CD14-positive monocyte (primary cell): Measurements from ENCODE around the gene MPRIP. TPM values are rescaled to one million over a fixed set of nuclear protein-coding genes. Genes with fewer than 3 reads are reported as not detected.

Experiments used
- DNase-seq, 3 donors: peaks; one replicate each; pipeline ENCODE4 v3.0.0-alpha.2; 2011 to 2022
- H2AFZ ChIP-seq: 2 replicates; pipeline ENCODE4 v1.6.0; 2012; ENCODE audit warnings: mild to moderate bottlenecking, low read depth, low read length, inconsistent platforms; ENCODE audit not compliant: insufficient read depth, poor library complexity, severe bottlenecking
- H3K27ac ChIP-seq, 2 donors: 1 replicate in 1 of 2; 2 replicates in 1 of 2; pipeline ENCODE4 v1.5.1; 2012 to 2013; ENCODE audit warnings: low read length in 2 of 2, control low read depth in 1 of 2, inconsistent platforms in 1 of 2, low read depth in 1 of 2, mild to moderate bottlenecking in 1 of 2
- H3K27me3 ChIP-seq, 2 donors: one replicate each; pipeline versions ENCODE4 v1.6.0 to v1.6.1; 2011 to 2013; ENCODE audit warnings: low read length in 2 of 2; ENCODE audit not compliant: control insufficient read depth in 2 of 2, insufficient read depth in 2 of 2
- H3K36me3 ChIP-seq, 2 donors: replicated peaks in 1 of 2; 1 replicate in 1 of 2; 2 replicates in 1 of 2; pipeline versions ENCODE4 v1.5.1 to v1.6.1; 2012 to 2013; ENCODE audit warnings: low read length in 2 of 2, control low read depth in 1 of 2, inconsistent platforms in 1 of 2, mild to moderate bottlenecking in 1 of 2; ENCODE audit not compliant: insufficient read depth in 2 of 2, control insufficient read depth in 1 of 2
- H3K4me1 ChIP-seq, 2 donors: 1 replicate in 1 of 2; 2 replicates in 1 of 2; pipeline versions ENCODE4 v1.5.1 to v1.6.1; 2012 to 2013; ENCODE audit warnings: low read length in 2 of 2, control low read depth in 1 of 2, inconsistent platforms in 1 of 2, mild to moderate bottlenecking in 1 of 2, moderate library complexity in 1 of 2; ENCODE audit not compliant: insufficient read depth in 2 of 2, control insufficient read depth in 1 of 2
- H3K4me2 ChIP-seq: replicated peaks from 2 replicates; pipeline ENCODE3; 2012; ENCODE audit warnings: low read length, moderate library complexity, mild to moderate bottlenecking; ENCODE audit not compliant: poor library complexity, severe bottlenecking; ENCODE audit errors: extremely low read depth
- H3K4me3 ChIP-seq, 3 experiments: fragments of 200-600 bp in 1 of 3; sonication (generic) in 1 of 3; replicated peaks in 1 of 3; 1 replicate in 2 of 3; 2 replicates in 1 of 3; pipeline ENCODE4 v1.5.1; 2011 to 2013; ENCODE audit warnings: low read length in 3 of 3, mild to moderate bottlenecking in 3 of 3, control low read depth in 2 of 3, low read depth in 2 of 3, inconsistent platforms in 1 of 3, moderate library complexity in 1 of 3
- H3K79me2 ChIP-seq: 2 replicates; pipeline ENCODE4 v1.6.0; 2012; ENCODE audit warnings: mild to moderate bottlenecking, control low read depth, inconsistent platforms, low read length, moderate library complexity; ENCODE audit not compliant: insufficient read depth
- H3K9ac ChIP-seq: 2 replicates; pipeline ENCODE4 v1.6.0; 2017; ENCODE audit warnings: low read length, mild to moderate bottlenecking; ENCODE audit not compliant: insufficient read depth, poor library complexity, severe bottlenecking
- H3K9me3 ChIP-seq, 2 donors: replicated peaks in 1 of 2; 1 replicate in 1 of 2; 2 replicates in 1 of 2; pipeline versions ENCODE4 v1.5.1 to v1.6.1; 2012 to 2013; ENCODE audit warnings: low read length in 2 of 2, control low read depth in 1 of 2; ENCODE audit not compliant: control insufficient read depth in 1 of 2, insufficient read depth in 1 of 2
- H4K20me1 ChIP-seq: 2 replicates; pipeline ENCODE4 v1.6.0; 2012; ENCODE audit warnings: mild to moderate bottlenecking, low read length, control low read depth, moderate library complexity; ENCODE audit not compliant: insufficient read depth
- H3K27ac Mint-ChIP-seq, 7 donors: one replicate each; pipeline ENCODE4 v1.8.0; 2020; ENCODE audit warnings: mild to moderate bottlenecking in 7 of 7, mixed read lengths in 7 of 7, moderate library complexity in 6 of 7, inconsistent platforms in 2 of 7
- H3K27me3 Mint-ChIP-seq, 3 donors: one replicate each; pipeline ENCODE4 v1.8.0; 2021 to 2022; ENCODE audit warnings: low read depth in 3 of 3, mild to moderate bottlenecking in 3 of 3, mixed read lengths in 3 of 3, moderate library complexity in 3 of 3, inconsistent platforms in 1 of 3
- H3K36me3 Mint-ChIP-seq, 2 donors: one replicate each; pipeline ENCODE4 v1.8.0; 2020; ENCODE audit warnings: mixed read lengths in 2 of 2, inconsistent platforms in 1 of 2, mild to moderate bottlenecking in 1 of 2
- H3K4me1 Mint-ChIP-seq: one replicate; pipeline ENCODE4 v1.8.0; 2020; ENCODE audit warnings: mild to moderate bottlenecking, mixed read lengths
- H3K4me3 Mint-ChIP-seq, 2 donors: one replicate each; pipeline ENCODE4 v1.8.0; 2020; ENCODE audit warnings: mild to moderate bottlenecking in 2 of 2, mixed read lengths in 2 of 2, moderate library complexity in 1 of 2
- H3K9me3 Mint-ChIP-seq, 7 donors: one replicate each; pipeline ENCODE4 v1.8.0; 2020 to 2022; ENCODE audit warnings: mixed read lengths in 7 of 7, mild to moderate bottlenecking in 6 of 7, moderate library complexity in 6 of 7, inconsistent platforms in 2 of 7
- CTCF ChIP-seq: fragments of 200-600 bp; IDR thresholded peaks from one replicate; pipeline ENCODE4 v1.8.0; 2022; ENCODE audit warnings: antibody characterized with exemption, mild to moderate bottlenecking
- WGBS: methylation state at CpG from one replicate; pipeline ENCODE4 v1.1.5; 2013; ENCODE audit warnings: missing lambda C conversion rate; ENCODE audit not compliant: insufficient coverage; 5-methylcytosine and 5-hydroxymethylcytosine counted together
- intact Hi-C, 2 donors: fragments of 100-400 bp; cut with micrococcal nuclease; formaldehyde crosslinking; loops; one replicate each; pipeline versions ENCODE4 v1.15.0 to v1.15.1; 2023
- polyA plus RNA-seq, 3 donors: library from polyadenylated mRNA; depleted of rRNA in 1 of 3; unstranded in 2 of 3; stranded (reverse) in 1 of 3; fragments of 300-500 nt in 2 of 3; fragments of >200 nt in 1 of 3; fragmentation: Illumina TruSeq in 2 of 3; gene quantifications; 1 replicate in 2 of 3; 2 replicates in 1 of 3; pipeline ENCODE4 v1.2.3, GENCODE V29; 2012 to 2021

The MPRIP gene
- polyA plus RNA-seq, 3 donors = 2.0 to 48.7 (median 2.5) TPM

GRCh38 chr17:17221329-17221728, 179.1 kb downstream of the MPRIP start:
- no peaks in the 10 kb centered on the region for H3K4me1 Mint-ChIP-seq
- 97% methylated on average over 21 of the region's 22 CpGs for WGBS
- H2AFZ ChIP-seq = no peak overlapping the region
- no peaks in the 10 kb centered on the region for H3K9me3 ChIP-seq
- no peaks in the 10 kb centered on the region for H3K27me3 Mint-ChIP-seq
- no peaks in the 10 kb centered on the region for H3K4me1 ChIP-seq
- TF ChIP-seq CTCF = no peak
- no peak overlapping the region for H3K4me2 ChIP-seq
- H3K27ac ChIP-seq = no peak overlapping the region
- H3K27ac Mint-ChIP-seq = peak overlapping the region in 2 of 7 donors; percentile 0 to 30
- DNase-seq = no peak
- H4K20me1 ChIP-seq = peaks cover 59% of the 10 kb centered on the region
- H3K9ac ChIP-seq = no peak overlapping the region
- H3K79me2 ChIP-seq = no peaks in the 10 kb centered on the region
- H3K4me3 Mint-ChIP-seq = no peak overlapping the region
- H3K36me3 ChIP-seq = peaks cover 95 to 100% of the 10 kb centered on the region in 2 donors
- H3K27me3 ChIP-seq = no peaks in the 10 kb centered on the region
- H3K36me3 Mint-ChIP-seq = peaks cover 94 to 100% of the 10 kb centered on the region in 2 donors
- intact Hi-C loops = no loop called here
- H3K9me3 Mint-ChIP-seq = no peaks in the 10 kb centered on the region
- no peak overlapping the region for H3K4me3 ChIP-seq

- intact Hi-C loops = no loop called here
- WGBS = 97% methylated on average over 13 of the region's 16 CpGs
- no peak overlapping the region for H3K4me3 Mint-ChIP-seq
Observed at GRCh38 chr17:17223736-17224135, 181.5 kb downstream of the MPRIP start.

More at GRCh38 chr17:17223736-17224135, 181.5 kb downstream of the MPRIP start:
- Histone ChIP-seq H3K4me3 (no peak overlapping the region), H4K20me1 (peaks cover 76% of the 10 kb centered on the region), H3K27ac (no peak overlapping the region), H3K4me2 (no peak overlapping the region), H3K36me3 (peaks cover 95 to 100% of the 10 kb centered on the region in 2 donors), H3K9me3 (no peaks in the 10 kb centered on the region), H2AFZ (no peak overlapping the region), H3K79me2 (no peaks in the 10 kb centered on the region), H3K4me1 (no peaks in the 10 kb centered on the region), H3K27me3 (no peaks in the 10 kb centered on the region), H3K9ac (no peak overlapping the region)
- TF ChIP-seq CTCF = no peak
- Mint-ChIP-seq H3K4me1 (no peaks in the 10 kb centered on the region), H3K36me3 (peaks cover 96 to 100% of the 10 kb centered on the region in 2 donors), H3K27ac (no peak overlapping the region), H3K27me3 (no peaks in the 10 kb centered on the region), H3K9me3 (no peaks in the 10 kb centered on the region)
- no peak for DNase-seq
